Smooth muscle cell (in vitro differentiated cells): Measurements from ENCODE around the gene CDK5RAP3. TPM values are rescaled to one million over a fixed set of nuclear protein-coding genes. Genes with fewer than 3 reads are reported as not detected.

Experiments
- DNase-seq: peaks from one replicate; lab custom pipeline; 2025; ENCODE audit not compliant: unreplicated experiment; lab: John Stamatoyannopoulos, UW
- H2AFZ ChIP-seq: fragments of 200-600 bp; sonication (generic); 2 replicates; pipeline ENCODE4 v1.6.0; 2016; ENCODE audit warnings: antibody characterized with exemption, low read depth, mild to moderate bottlenecking
- H3F3A ChIP-seq: fragments of 200-600 bp; sonication (generic); 2 replicates; pipeline ENCODE4 v1.6.0; 2017; ENCODE audit warnings: antibody characterized with exemption, low read depth
- H3K27ac ChIP-seq: fragments of 200-600 bp; sonication (generic); 2 replicates; pipeline ENCODE4 v1.5.1; 2016; ENCODE audit warnings: low read depth, mild to moderate bottlenecking
- H3K27me3 ChIP-seq: fragments of 200-600 bp; sonication (generic); 2 replicates; pipeline ENCODE4 v1.6.1; 2016; ENCODE audit warnings: low read depth, mild to moderate bottlenecking
- H3K36me3 ChIP-seq: fragments of 200-600 bp; sonication (generic); 2 replicates; pipeline ENCODE4 v1.5.1; 2016; ENCODE audit warnings: low read depth
- H3K4me1 ChIP-seq: fragments of 200-600 bp; sonication (generic); 2 replicates; pipeline ENCODE4 v1.5.1; 2016; ENCODE audit warnings: low read depth
- H3K4me2 ChIP-seq: fragments of 200-600 bp; sonication (generic); 2 replicates; pipeline ENCODE4 v1.6.0; 2016; ENCODE audit warnings: mild to moderate bottlenecking
- H3K4me3 ChIP-seq: fragments of 200-600 bp; sonication (generic); 2 replicates; pipeline ENCODE4 v1.5.1; 2016; ENCODE audit warnings: mild to moderate bottlenecking
- H3K79me2 ChIP-seq: fragments of 200-600 bp; sonication (generic); 2 replicates; pipeline ENCODE4 v1.6.0; 2016; ENCODE audit warnings: low read depth, mild to moderate bottlenecking
- H3K9ac ChIP-seq: fragments of 200-600 bp; sonication (generic); 2 replicates; pipeline ENCODE4 v1.6.0; 2016; ENCODE audit warnings: low read depth
- H3K9me3 ChIP-seq: fragments of 200-600 bp; sonication (generic); replicated peaks from 2 replicates; pipeline ENCODE4 v1.5.1; 2016; ENCODE audit warnings: low read depth
- H4K20me1 ChIP-seq: fragments of 200-600 bp; sonication (generic); 2 replicates; pipeline ENCODE4 v1.6.0; 2016; ENCODE audit warnings: low read depth
- CTCF ChIP-seq: fragments of 200-600 bp; sonication (generic); IDR thresholded peaks from 2 replicates; pipeline ENCODE4 v1.5.1; 2017; ENCODE audit warnings: borderline replicate concordance, mild to moderate bottlenecking, antibody characterized with exemption; ENCODE audit not compliant: insufficient read depth, poor library complexity, severe bottlenecking
- WGBS: methylation state at CpG from one replicate; pipeline ENCODE4 v1.1.7; 2016; ENCODE audit warnings: low lambda C conversion rate; 5-methylcytosine and 5-hydroxymethylcytosine counted together
- polyA plus RNA-seq: library from polyadenylated mRNA; unstranded; fragments of >200 nt; fragmentation: Nextera tagmentation; extraction: Ambion mirVana; gene quantifications from 2 replicates; pipeline ENCODE4 v1.2.1, GENCODE V29; 2016
- total RNA-seq: library from RNA; depleted of rRNA; stranded (reverse); fragments of >200 nt; gene quantifications from 2 replicates; pipeline ENCODE4 v1.2.3, GENCODE V29; 2014

The CDK5RAP3 gene
- 79.6 and 85.6 TPM in 2 replicates for total RNA-seq
- 119 and 121 TPM in 2 replicates for polyA plus RNA-seq

GRCh38 chr17:47970725-47971499, at the start of gene CDK5RAP3:
Gene CDK5RAP3, plus strand, starts transcription at chr17:47971113. Its CDS starts 34 bp downstream, at chr17:47971147.
- H3F3A ChIP-seq, result peaks cover 3% of the 10 kb centered on the region
- peak within 1 kb of the TSS; percentile 60 for H2AFZ ChIP-seq
- WGBS, result 1% methylated on average over 59 of the region's 62 CpGs
- peak within 1 kb of the TSS; percentile 88 for H3K4me2 ChIP-seq
- H4K20me1 ChIP-seq, result no peaks in the 10 kb centered on the region
- no peaks in the 10 kb centered on the region for H3K9me3 ChIP-seq
- no peaks in the 10 kb centered on the region for H3K36me3 ChIP-seq
- TF ChIP-seq CTCF, result peak; percentile 64
- H3K27me3 ChIP-seq, result no peaks in the 10 kb centered on the region
- H3K4me1 ChIP-seq, result peaks cover 9% of the 10 kb centered on the region
- peak within 1 kb of the TSS; percentile 85 for H3K9ac ChIP-seq
- H3K27ac ChIP-seq, result peak within 1 kb of the TSS; percentile 72
- H3K79me2 ChIP-seq, result peaks cover 12% of the 10 kb centered on the region
- peak; percentile 98 for DNase-seq
- peak within 1 kb of the TSS; percentile 65 for H3K4me3 ChIP-seq

GRCh38 chr17:47924785-47925677, 45.9 kb upstream of the CDK5RAP3 start:
- H3K79me2 ChIP-seq, result no peaks in the 10 kb centered on the region
- no peak overlapping the region for H3K9ac ChIP-seq
- no peaks in the 10 kb centered on the region for H4K20me1 ChIP-seq
- H3K4me3 ChIP-seq, result no peak overlapping the region
- H2AFZ ChIP-seq, result no peak overlapping the region
- H3K36me3 ChIP-seq, result no peaks in the 10 kb centered on the region
- no peaks in the 10 kb centered on the region for H3K27me3 ChIP-seq
- no peaks in the 10 kb centered on the region for H3K9me3 ChIP-seq
- 95% methylated on average over 23 of the region's 23 CpGs for WGBS
- H3K4me1 ChIP-seq, result no peaks in the 10 kb centered on the region
- TF ChIP-seq CTCF, result no peak
- H3K4me2 ChIP-seq, result no peak overlapping the region
- H3F3A ChIP-seq, result no peaks in the 10 kb centered on the region
- H3K27ac ChIP-seq, result no peak overlapping the region
- no peak for DNase-seq

- no peak for TF ChIP-seq CTCF
- no peaks in the 10 kb centered on the region for H3K9me3 ChIP-seq
- no peaks in the 10 kb centered on the region for H3K27me3 ChIP-seq
- H3K27ac ChIP-seq, result no peak overlapping the region
- H4K20me1 ChIP-seq, result no peaks in the 10 kb centered on the region
- H3K79me2 ChIP-seq, result no peaks in the 10 kb centered on the region
- no peak overlapping the region for H3K4me3 ChIP-seq
- H3F3A ChIP-seq, result no peaks in the 10 kb centered on the region
- WGBS, result 89% methylated on average over 3 of the region's 3 CpGs
- H3K9ac ChIP-seq, result no peak overlapping the region
- DNase-seq, result no peak
- no peak overlapping the region for H2AFZ ChIP-seq
- H3K4me1 ChIP-seq, result no peaks in the 10 kb centered on the region
- no peaks in the 10 kb centered on the region for H3K36me3 ChIP-seq
- H3K4me2 ChIP-seq, result no peak overlapping the region
Observed at GRCh38 chr17:47925678-47925988, 45.3 kb upstream of the CDK5RAP3 start.
